ENCODE measurements around the gene CLCNKA.
"Not testable (repeated sequence)": the region's sequence is repeated elsewhere in the genome, so short reads cannot be mapped to it uniquely, and the experiment has no call there.

Gene CLCNKA

DNA sequence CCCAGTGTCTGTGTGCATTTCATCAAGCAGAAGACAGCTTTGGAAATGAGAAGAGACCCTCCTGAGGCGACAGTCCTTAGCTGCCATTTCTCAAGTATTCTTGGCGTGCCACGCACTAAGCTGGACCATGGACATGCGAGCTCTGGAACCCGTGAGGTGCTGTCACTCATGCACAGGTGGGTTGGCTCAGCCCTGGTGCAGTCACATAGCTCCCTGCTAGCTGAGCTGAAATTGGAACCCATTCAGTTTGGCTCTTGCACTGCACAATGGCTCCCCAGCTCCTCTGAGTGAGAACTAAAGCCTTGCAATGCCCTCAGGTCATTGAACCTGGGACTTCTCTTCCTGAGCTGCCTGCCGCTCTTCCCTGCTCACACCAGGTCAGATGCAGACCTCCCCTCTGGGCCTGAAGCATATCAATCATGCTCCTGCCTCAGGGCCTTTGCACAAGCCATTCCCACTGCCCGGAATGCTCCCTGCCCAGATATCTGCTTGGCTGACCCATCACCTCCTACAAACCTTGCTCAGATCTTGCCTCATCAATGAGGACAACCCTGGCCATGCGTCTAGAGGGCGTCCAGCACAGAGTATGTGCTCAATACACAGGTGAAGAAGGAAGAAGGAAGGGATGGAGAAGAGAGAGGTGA is 24.1 kb upstream of the CLCNKA start:
- DNase-seq (ENCODE audit: low spot score), result no peak

- no peak for DNase-seq (ENCODE audit: low spot score)
These were observed 22.9 kb upstream of the CLCNKA start for GRCh38 chr1:15998929-15999328.

DNA sequence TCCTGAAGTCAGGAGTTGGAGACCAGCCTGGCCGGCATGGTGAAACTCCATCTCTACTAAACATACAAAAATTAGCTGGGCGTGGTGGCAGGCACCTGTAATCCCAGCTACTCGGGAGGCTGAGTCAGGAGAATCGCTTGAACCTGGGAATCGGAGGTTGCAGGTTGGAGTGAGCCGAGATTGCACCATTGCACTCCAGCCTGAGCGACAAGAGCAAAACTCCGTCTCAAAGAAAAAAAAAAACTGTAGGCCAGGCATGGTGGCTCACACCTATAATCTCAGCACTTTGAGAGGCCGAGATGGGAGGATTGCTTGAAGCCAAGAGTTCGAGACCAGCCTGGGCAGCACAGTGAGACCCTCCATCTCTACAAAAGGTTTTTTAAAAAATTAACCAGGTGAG is 20.6 kb upstream of the CLCNKA start:
- not testable (repeated sequence) for DNase-seq (ENCODE audit: low spot score)

- DNase-seq (ENCODE audit: low spot score), result no peak
These were observed 16.2 kb upstream of the CLCNKA start for GRCh38 chr1:16005597-16005996.

DNA sequence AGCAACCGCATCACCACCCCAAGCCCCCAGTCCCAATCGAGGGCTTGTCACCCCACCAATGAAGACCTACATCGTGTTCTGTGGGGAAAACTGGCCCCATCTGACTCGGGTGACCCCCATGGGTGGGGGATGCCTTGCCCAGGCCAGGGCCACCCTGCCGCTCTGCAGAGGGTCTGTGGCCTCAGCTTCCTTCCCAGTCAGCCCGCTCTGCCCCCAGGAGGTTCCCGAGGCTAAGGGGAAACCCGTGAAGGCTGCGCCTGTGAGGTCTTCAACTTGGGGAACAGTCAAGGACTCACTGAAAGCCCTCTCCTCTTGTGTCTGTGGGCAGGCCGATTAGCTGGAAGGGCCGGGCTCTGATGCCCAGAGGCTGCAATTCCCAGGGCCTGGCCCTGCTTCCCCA is 15.8 kb upstream of the CLCNKA start:
- DNase-seq (ENCODE audit: low spot score), result no peak

DNA sequence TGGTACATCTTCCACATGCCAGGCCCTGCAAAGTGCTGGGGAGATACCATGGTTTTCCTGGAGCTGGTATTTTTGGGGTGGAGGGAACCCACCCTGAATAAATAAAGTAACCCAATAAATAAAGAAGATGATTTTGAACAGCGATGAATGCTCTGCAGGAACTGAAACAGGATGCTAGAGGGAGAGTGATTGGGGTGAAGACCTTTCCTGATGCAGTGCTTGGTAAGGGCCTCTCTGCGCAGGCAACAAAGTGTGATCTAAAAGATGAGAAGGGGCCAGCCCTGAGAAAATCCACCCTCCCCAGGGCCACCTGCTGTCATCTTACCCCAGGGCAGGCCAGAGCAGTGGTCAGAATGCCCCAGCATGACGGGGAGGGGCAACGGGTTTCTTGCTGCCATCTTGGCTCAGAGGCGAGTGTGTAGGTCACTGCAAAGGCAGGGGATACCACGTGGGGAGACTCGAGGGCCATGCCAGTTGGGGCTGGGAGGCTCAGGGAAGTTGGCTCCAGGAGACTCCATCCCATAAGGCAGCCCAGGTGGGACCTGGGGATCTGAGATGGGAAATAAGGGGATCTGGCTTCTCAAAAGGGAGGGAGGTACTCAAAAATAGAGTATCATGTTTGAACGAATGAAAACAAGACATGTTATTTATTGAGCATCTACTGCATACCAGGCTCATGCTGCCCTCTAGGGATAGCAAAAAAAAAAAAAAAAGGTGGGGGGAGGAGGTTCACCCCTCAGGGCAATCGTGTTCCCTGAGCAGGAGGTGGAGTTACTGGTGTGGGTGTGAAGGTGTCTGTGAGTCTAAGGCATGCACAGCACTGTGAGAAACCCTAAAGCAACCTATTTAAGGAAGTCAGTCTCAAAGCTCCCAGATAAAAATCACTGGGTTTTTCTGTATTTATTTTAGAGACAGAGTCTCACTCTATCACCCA is 15.0 kb upstream of the CLCNKA start:
- no peak for DNase-seq (ENCODE audit: low spot score)

- no peak for DNase-seq (ENCODE audit: low spot score)
These were observed 14.0 kb upstream of the CLCNKA start for GRCh38 chr1:16007671-16008341.

- peak; percentile 84 for DNase-seq (ENCODE audit: low spot score)
These were observed 12.8 kb upstream of the CLCNKA start for GRCh38 chr1:16009030-16009460.

DNA sequence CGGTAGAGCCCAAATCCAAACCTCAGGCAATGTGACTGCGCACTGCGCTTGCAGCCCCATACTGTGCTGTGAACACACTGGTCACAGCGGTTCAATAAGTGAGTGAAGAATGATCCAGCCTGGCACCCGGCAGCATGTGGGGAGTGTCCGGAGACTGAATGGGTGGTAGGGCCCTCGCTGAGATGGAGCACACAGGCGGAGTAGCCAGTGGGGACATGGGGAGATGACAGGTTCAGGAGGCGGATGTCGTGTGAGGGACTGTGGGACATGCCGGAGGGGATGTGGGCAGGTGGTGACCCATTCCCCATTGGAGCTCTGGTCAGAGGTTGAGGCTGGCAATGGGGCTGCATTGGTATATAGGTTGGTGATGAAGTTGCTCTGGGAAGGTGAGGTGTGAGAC is 12.2 kb upstream of the CLCNKA start:
- no peak for DNase-seq (ENCODE audit: low spot score)

GRCh38 chr1:16010837-16011236 is 11.0 kb upstream of the CLCNKA start:
- DNase-seq (ENCODE audit: low spot score), result no peak

- DNase-seq (ENCODE audit: low spot score), result no peak
These were observed 9.8 kb upstream of the CLCNKA start for GRCh38 chr1:16011936-16012589.

DNA sequence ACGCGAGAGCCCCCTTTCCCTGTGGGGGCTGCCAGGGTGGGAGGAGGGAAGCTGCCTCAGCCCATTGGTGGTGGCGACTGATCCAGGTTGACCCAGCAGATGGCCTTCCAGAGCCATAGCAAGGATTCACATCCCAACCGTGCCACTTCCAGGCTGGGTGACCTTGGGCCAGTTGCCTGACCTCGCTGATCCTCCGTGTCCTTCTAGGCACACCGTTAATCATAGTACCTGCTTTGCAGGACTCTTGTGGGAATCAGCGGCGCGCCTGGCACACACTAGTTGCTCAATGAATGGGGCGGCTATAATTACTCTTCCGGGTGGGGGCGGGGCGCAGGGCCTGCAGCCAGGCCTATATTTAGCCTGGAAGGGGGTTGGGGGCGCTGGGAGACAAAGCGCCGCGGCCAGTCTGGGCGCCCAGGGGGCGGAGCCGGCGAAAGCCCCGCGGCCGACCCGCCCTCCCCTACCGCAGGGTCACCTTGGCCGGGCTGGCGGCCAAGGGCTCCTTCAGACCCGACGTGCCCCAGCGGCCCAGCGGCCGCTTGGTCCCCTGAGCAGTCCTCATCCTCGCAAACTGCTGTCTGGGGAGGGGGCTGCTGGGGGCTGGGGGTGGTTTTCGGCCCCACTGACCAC is 9.1 kb upstream of the CLCNKA start:
- peak; percentile 81 for DNase-seq (ENCODE audit: low spot score)

DNA sequence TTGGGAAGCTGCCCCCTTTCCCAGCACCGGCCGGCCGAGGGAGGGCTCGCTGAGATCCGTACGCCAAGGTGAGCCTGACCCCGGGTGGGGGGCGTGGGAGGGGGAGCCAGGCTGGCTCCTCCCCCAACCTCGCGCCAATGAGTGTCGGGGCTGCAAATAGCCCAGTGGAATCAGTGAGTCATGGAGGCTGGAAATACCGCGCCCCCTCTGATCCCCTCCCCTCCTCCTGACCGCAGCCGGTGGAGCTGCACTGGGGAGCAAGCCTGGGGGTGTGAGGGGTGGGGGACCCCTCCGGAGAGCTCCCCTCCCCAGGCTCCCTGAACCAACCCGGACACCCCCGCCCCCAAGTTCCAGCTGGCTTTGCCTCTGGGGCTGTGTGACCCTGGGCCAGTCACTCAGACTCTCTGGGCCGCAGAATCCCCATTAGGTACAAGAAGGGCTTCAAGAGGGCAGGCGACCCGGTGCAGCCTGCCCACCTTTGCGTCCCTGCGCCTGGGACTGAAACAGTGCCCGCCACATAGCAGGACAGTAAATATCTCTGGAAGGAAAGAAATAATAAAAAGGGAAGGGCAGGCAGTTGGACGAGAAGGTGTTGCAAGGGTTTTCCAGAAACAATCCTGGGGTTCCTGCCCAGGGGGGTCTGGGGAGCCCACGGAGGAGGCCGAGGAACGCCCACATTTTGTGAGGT is 8.5 kb upstream of the CLCNKA start:
- DNase-seq (ENCODE audit: low spot score), result peak; percentile 91

DNA sequence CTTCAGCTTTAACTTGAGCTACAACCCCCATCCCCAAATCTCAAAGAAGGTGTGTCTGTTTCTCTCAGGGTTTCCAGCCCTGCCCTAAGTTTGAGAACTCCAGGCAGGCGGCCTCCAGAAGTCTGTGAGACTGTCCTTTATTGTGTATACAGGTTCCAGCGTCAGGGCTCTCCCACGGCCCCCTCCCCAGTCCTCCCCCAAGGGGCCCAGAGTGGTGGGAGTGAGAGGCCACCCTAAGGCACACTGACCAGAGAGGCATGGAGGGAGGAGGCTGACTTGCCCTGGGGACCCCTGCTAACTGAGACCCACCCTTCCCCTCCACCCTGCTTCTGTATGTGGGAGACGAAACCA is 8.0 kb upstream of the CLCNKA start:
- no peak for DNase-seq (ENCODE audit: low spot score)

DNA sequence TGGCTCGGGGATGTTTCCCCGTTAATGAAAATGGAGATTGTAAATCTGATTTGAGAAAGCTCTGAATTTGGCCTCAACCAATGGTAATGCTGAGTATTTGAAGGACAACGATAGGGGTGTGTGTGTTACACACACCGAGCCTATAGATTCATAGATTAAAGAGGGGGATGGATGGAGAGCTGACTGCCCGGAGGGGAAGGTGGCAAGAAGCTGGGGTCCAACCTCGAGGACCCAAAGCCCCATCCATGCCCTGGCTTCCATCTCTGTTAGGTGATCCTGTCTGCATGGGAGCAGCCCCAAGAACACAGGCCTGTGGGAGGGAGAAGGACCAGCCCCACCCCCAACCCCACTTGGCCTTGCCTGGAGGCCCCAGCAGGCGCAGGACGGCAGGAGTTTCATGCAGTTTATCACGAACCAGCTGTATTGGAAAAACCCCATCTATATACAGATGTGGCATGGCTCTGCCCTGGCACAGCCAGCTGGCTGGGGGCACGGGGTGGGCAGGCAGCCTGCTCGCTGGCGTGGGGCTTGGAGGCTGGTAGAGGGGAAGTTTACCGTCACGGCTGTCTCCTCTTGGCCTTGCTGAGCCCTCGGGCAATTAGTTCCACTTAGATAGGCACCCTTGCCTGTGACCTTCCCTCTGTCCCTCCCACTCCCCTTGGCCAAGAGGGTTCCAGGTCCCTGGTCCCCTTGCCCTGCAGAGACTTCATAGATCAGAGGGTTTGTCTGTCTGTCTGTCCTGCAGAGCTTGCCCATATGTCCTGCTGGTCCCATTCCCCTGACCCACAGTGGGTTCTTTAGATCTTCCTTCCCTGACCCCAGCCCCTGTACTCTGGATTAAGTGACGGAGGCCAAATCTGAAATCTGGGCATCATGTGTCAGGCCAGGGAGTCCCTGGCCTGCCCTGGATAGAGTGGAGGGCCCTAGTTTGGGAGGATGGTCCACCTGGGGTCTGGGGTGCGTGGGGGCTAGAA is 7.0 kb upstream of the CLCNKA start:
- no peak for DNase-seq (ENCODE audit: low spot score)

- no peak for DNase-seq (ENCODE audit: low spot score)
These were observed 6.3 kb upstream of the CLCNKA start for GRCh38 chr1:16015491-16015890.

DNA sequence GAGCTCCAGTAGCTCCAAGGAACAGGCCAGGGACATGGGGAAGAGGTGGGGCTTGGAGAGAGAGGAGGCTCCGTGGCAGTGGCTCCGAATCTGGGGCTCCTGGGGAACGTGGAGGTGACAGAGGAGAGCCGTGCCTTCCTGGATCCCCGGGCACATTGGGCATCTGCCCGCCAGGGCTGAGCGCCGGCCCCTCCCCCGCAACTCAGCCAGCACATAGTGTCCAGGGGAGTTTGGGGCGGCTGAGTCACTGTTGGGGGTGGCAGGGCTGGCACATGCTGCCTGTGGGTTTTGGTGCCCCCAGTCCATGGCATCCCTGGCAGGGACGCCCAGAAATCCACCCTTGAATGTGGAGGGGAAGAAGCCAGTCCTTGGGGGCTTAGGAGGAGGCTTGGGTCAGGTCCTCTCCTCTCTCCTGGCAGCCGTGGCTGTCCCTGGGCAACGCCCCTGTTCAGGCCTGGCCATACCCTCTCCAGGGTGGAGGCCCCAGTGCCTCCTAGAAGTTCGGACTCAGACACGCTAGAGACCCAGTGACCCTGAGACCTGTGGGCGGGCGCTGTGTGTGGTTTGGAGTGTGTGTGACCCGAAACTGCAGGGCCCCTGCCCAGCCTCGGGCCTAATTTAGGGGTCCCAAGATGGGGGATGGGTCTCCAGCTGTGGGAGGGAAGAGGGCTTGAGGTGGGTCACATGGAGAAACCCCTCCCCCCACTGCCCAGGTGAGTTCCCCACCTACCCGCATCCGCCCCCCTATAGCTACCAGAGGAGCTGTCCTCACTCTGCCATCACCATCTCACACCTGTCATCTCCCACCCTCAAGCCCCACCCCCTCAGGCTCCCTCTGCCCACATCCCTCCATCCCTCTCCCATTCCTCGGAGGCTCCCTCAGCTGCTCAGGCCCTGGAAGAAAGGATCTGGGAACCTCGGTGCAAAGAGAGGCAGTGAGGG is 5.6 kb upstream of the CLCNKA start:
- DNase-seq (ENCODE audit: low spot score), result no peak

- no peak for DNase-seq (ENCODE audit: low spot score)
These were observed 4.8 kb upstream of the CLCNKA start for GRCh38 chr1:16017076-16017460.
